Measurements from ENCODE around the gene PROCA1.

The PROCA1 gene

DNA sequence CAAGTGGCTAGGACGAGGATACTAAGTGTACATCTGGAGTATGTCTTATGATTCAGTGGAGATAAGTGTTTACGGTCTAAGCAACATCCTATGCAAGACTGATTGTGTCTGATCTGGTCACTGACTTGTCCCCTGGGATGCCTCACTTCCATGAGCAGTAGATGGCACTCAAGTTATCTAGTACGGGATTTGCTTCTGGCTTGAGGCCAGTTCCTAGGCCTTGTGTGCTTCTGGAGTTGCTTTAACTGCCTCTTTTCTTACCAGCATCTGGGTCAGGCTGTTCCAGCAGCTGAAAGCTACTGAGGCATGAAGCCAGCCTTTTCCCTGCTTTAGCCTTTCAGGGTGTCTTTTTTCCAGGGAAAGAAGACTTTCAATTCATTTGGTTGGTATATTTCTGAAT, 26.7 kb downstream of the PROCA1 start:
- TF ChIP-seq ZFX (IDR thresholded peaks at IDR 0.05): no peak
- TF ChIP-seq, protein P1, sequence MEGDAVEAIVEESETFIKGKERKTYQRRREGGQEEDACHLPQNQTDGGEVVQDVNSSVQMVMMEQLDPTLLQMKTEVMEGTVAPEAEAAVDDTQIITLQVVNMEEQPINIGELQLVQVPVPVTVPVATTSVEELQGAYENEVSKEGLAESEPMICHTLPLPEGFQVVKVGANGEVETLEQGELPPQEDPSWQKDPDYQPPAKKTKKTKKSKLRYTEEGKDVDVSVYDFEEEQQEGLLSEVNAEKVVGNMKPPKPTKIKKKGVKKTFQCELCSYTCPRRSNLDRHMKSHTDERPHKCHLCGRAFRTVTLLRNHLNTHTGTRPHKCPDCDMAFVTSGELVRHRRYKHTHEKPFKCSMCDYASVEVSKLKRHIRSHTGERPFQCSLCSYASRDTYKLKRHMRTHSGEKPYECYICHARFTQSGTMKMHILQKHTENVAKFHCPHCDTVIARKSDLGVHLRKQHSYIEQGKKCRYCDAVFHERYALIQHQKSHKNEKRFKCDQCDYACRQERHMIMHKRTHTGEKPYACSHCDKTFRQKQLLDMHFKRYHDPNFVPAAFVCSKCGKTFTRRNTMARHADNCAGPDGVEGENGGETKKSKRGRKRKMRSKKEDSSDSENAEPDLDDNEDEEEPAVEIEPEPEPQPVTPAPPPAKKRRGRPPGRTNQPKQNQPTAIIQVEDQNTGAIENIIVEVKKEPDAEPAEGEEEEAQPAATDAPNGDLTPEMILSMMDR (conservative IDR thresholded peaks at IDR 0.05): no peak
- no peak overlapping the region for H3K27ac ChIP-seq

DNA sequence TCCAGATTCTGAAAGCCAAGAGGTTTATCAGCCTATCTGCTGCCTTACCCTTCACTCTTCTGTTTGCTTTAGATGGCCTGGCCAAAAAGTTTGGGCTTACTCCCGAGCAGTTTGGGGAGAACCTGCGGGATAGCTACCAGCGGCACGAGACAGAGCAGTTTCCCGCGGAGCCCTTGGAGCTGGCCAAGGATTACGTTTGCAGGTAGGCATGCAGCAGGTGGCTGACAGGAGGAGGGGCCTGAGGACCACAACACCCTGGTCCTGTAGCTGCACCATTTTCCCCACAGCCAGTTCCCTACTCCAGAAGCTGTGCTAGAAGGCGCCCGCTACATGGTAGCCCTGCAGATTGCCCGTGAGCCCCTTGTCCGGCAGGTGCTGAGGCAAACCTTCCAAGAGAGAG, 29.0 kb downstream of the PROCA1 start:
- no peak for TF ChIP-seq ZFX (IDR thresholded peaks at IDR 0.05)
- TF ChIP-seq, protein P1 (conservative IDR thresholded peaks at IDR 0.05): no peak
- no peak overlapping the region for H3K27ac ChIP-seq

DNA sequence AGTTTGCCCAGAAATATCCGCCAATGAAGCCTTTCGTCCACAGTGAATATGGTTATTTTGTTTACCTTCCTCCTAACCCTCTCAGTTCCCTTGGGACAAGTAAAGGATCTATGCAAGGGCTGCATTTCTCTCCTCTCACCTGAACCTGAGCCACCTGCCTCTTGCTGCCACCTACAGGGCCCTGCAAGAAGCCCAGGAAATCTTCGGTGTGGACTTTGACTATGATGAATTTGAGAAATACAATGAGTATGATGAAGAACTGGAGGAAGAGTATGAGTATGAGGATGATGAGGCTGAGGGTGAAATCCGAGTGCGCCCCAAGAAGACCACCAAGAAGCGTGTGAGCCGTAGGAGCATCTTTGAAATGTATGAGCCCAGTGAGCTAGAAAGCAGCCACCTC, 35.7 kb downstream of the PROCA1 start:
- TF ChIP-seq, protein P1 (conservative IDR thresholded peaks at IDR 0.05): peak; percentile 65
- TF ChIP-seq ZFX (IDR thresholded peaks at IDR 0.05): no peak
- H3K27ac ChIP-seq: no peak overlapping the region

DNA sequence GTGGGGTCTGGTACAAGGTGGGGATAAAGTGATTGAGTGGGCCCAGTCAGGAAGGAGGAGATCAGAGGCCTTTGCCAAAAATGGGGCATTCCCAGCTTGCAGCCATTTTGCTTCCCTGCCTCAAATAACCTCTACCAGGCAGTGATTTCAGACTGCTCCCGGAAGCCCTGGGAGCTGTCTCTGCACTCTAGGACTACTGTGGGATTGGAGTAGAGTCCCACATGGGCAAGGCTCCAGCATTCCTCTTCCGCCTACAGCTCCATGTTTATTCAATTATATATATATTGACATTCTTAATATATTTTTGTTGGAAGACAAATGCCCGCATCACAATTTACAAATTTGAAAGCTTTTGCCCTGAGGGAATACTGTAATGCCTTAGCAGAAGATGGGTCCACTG, 36.2 kb downstream of the PROCA1 start:
- H3K27ac ChIP-seq: no peak overlapping the region
- TF ChIP-seq, protein P1 (conservative IDR thresholded peaks at IDR 0.05): no peak
- TF ChIP-seq ZFX (IDR thresholded peaks at IDR 0.05): no peak

DNA sequence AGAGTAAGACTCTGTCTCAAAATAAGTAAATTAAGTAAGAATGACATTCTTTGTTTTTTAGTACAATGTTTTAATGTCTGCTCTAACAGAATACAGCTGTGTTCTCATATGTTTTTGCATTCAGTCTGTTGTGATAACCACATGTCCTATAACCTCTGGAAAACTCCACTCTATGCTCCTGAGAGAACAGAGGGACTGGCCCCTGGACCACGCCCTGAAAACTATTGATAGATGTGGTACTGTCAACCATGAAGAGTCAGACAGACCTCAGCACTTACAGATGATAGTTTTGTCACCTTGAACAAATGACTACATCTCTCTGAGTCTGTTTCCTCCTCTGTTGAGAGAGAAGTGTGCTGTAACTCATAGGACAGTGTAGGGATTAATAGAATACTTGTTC, 41.8 kb downstream of the PROCA1 start:
- TF ChIP-seq, protein P1 (conservative IDR thresholded peaks at IDR 0.05): no peak
- no peak for TF ChIP-seq ZFX (IDR thresholded peaks at IDR 0.05)

DNA sequence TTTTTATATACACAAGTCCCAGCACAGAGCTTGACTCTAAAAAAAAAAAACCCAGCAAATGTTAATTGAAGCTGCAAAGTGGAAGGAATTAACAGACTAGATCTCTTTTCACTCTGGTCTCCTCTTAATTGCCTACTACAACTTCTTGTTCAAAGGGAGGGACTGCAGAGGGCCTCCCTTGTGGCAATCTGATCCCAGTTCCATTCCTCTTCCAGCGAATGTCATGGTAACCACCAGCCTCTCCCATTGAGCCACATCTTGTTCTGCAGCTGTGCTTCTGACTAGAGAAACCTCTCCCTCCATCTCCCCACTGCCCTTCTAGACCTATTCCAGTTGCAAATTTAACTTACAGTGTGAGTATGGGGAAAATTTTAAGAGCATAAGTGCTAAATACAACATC, 43.8 kb downstream of the PROCA1 start:
- TF ChIP-seq, protein P1 (conservative IDR thresholded peaks at IDR 0.05): no peak
- no peak for TF ChIP-seq ZFX (IDR thresholded peaks at IDR 0.05)

More for the DNA sequence above, 41.8 kb downstream of the PROCA1 start:
- H3K27ac ChIP-seq: no peak overlapping the region

DNA sequence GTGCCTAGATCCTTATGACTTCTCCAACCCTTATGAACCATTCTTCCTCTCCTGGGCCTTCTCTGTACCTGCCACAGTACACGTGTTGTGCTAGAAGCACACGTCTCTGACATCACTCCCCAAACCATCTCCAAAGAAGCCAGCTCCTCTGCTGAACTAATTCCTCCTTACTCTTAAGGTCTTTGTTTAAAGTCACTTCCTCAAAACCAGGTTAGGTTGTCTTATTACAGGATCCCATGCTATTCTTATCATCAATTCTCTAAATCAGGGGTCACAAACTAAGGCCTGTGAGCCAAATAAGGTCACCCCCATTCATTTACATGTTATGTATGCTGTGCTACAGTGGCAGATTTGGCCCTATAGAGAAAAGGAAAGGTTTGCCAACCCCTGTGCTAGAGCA, 45.7 kb downstream of the PROCA1 start:
- no peak overlapping the region for H3K27ac ChIP-seq
- TF ChIP-seq ZFX (IDR thresholded peaks at IDR 0.05): no peak
- TF ChIP-seq, protein P1 (conservative IDR thresholded peaks at IDR 0.05): no peak

More for the DNA sequence above, 43.8 kb downstream of the PROCA1 start:
- H3K27ac ChIP-seq: no peak overlapping the region
